Neuronal stem cell (in vitro differentiated cells): ENCODE data around the gene NXF1. TPM values are rescaled to one million over a fixed set of nuclear protein-coding genes. Genes with fewer than 3 reads are reported as not detected.

Source experiments
- DNase-seq: peaks from one replicate; pipeline ENCODE4 v3.0.0-alpha.2; 2013; ENCODE audit warnings: low spot score
- H2AFZ ChIP-seq: one replicate; pipeline ENCODE4 v1.6.1; 2013; ENCODE audit warnings: mild to moderate bottlenecking, low read length, inconsistent platforms
- H2AK5ac ChIP-seq: 2 replicates; pipeline ENCODE4 v1.6.1; 2013; ENCODE audit warnings: low read depth, mild to moderate bottlenecking, inconsistent platforms, low read length, moderate library complexity, mixed read lengths
- H2BK120ac ChIP-seq: 2 replicates; pipeline ENCODE4 v1.6.1; 2013; ENCODE audit warnings: low read depth, mild to moderate bottlenecking, inconsistent platforms, low read length, moderate library complexity, mixed read lengths
- H2BK12ac ChIP-seq: one replicate; pipeline ENCODE4 v1.6.1; 2013; ENCODE audit warnings: low read length, inconsistent platforms
- H2BK15ac ChIP-seq: 2 replicates; pipeline ENCODE4 v1.6.1; 2013; ENCODE audit warnings: mild to moderate bottlenecking, low read length, inconsistent platforms, mixed read lengths
- H2BK5ac ChIP-seq: one replicate; pipeline ENCODE4 v1.6.1; 2013; ENCODE audit warnings: inconsistent platforms, mild to moderate bottlenecking, low read length, moderate library complexity
- H3K14ac ChIP-seq: one replicate; pipeline ENCODE4 v1.6.1; 2013; ENCODE audit warnings: low read length, inconsistent platforms
- H3K18ac ChIP-seq: 2 replicates; pipeline ENCODE4 v1.6.1; 2013; ENCODE audit warnings: low read length, inconsistent platforms
- H3K23ac ChIP-seq: 2 replicates; pipeline ENCODE4 v1.6.1; 2013; ENCODE audit warnings: low read depth, mild to moderate bottlenecking, mixed read lengths, low read length, inconsistent platforms; ENCODE audit not compliant: poor library complexity
- H3K27ac ChIP-seq: replicated peaks from 3 replicates; pipeline ENCODE4 v1.5.1; 2013; ENCODE audit warnings: low read length, inconsistent platforms
- H3K27me3 ChIP-seq, 3 experiments: 2 replicates each; pipeline ENCODE4 v1.6.1; 2013; ENCODE audit warnings: low read length in 3 of 3, mild to moderate bottlenecking in 2 of 3, inconsistent platforms in 1 of 3, low read depth in 1 of 3, mixed read lengths in 1 of 3, moderate library complexity in 1 of 3; ENCODE audit not compliant: control insufficient read depth in 3 of 3, insufficient read depth in 3 of 3
- H3K36me3 ChIP-seq, 2 donors: replicated peaks in 1 of 2; 2 replicates each; pipeline ENCODE4 v1.6.1; 2013; ENCODE audit warnings: low read length in 2 of 2; ENCODE audit not compliant: control insufficient read depth in 2 of 2, insufficient read depth in 2 of 2
- H3K4ac ChIP-seq: 2 replicates; pipeline ENCODE4 v1.6.1; 2013; ENCODE audit warnings: inconsistent platforms, mild to moderate bottlenecking, low read length, moderate library complexity
- H3K4me1 ChIP-seq, 2 donors: 1 replicate in 1 of 2; 2 replicates in 1 of 2; pipeline ENCODE4 v1.6.1; 2013; ENCODE audit warnings: low read length in 2 of 2, low read depth in 1 of 2; ENCODE audit not compliant: control insufficient read depth in 2 of 2, insufficient read depth in 1 of 2
- H3K4me2 ChIP-seq: one replicate; pipeline ENCODE4 v1.6.1; 2013; ENCODE audit warnings: mild to moderate bottlenecking, low read length, inconsistent platforms; ENCODE audit not compliant: insufficient read depth, poor library complexity, severe bottlenecking
- H3K4me3 ChIP-seq, 2 donors: 2 replicates each; pipeline ENCODE4 v1.5.1; 2013; ENCODE audit warnings: low read length in 2 of 2, mild to moderate bottlenecking in 2 of 2, inconsistent platforms in 1 of 2, moderate library complexity in 1 of 2
- H3K79me1 ChIP-seq: one replicate; pipeline ENCODE4 v1.6.1; 2013; ENCODE audit warnings: low read depth, mild to moderate bottlenecking, inconsistent platforms, low read length, moderate library complexity
- H3K9ac ChIP-seq: one replicate; pipeline ENCODE4 v1.6.1; 2013; ENCODE audit warnings: mild to moderate bottlenecking, low read depth, low read length, inconsistent platforms; ENCODE audit not compliant: poor library complexity
- H3K9me3 ChIP-seq, 2 donors: replicated peaks in 1 of 2; 2 replicates each; pipeline versions ENCODE3 to v1.6.1; 2013; ENCODE audit warnings: low read length in 2 of 2, mild to moderate bottlenecking in 2 of 2, inconsistent platforms in 1 of 2, low read depth in 1 of 2, mixed read lengths in 1 of 2, moderate library complexity in 1 of 2; ENCODE audit not compliant: control insufficient read depth in 2 of 2, insufficient read depth in 1 of 2
- H4K8ac ChIP-seq: one replicate; pipeline ENCODE4 v1.6.1; 2013; ENCODE audit warnings: low read depth, mild to moderate bottlenecking, inconsistent platforms, low read length, moderate library complexity
- H4K91ac ChIP-seq: one replicate; pipeline ENCODE4 v1.6.1; 2013; ENCODE audit warnings: low read length, low read depth, mild to moderate bottlenecking, inconsistent platforms; ENCODE audit not compliant: poor library complexity
- WGBS, 2 donors: extraction: QIAGEN DNeasy Blood & Tissue Kit; methylation state at CpG; one replicate each; pipeline ENCODE4 v1.1.7; 2013; ENCODE audit warnings: missing lambda C conversion rate in 2 of 2, mixed read lengths in 1 of 2; ENCODE audit not compliant: insufficient read length in 2 of 2, insufficient replicate concordance in 1 of 2; ENCODE audit errors: extremely low coverage in 2 of 2; 5-methylcytosine and 5-hydroxymethylcytosine counted together
- polyA plus RNA-seq, 2 experiments: library from polyadenylated mRNA; stranded (reverse); fragments of 200-250 nt; gene quantifications; one replicate each; pipeline ENCODE4 v1.2.3, GENCODE V29; 2013

The NXF1 gene
- 32.8 TPM for polyA plus RNA-seq (2013, experiment 1 of 2)
- polyA plus RNA-seq (2013, experiment 2 of 2) = 30.9 TPM

DNA sequence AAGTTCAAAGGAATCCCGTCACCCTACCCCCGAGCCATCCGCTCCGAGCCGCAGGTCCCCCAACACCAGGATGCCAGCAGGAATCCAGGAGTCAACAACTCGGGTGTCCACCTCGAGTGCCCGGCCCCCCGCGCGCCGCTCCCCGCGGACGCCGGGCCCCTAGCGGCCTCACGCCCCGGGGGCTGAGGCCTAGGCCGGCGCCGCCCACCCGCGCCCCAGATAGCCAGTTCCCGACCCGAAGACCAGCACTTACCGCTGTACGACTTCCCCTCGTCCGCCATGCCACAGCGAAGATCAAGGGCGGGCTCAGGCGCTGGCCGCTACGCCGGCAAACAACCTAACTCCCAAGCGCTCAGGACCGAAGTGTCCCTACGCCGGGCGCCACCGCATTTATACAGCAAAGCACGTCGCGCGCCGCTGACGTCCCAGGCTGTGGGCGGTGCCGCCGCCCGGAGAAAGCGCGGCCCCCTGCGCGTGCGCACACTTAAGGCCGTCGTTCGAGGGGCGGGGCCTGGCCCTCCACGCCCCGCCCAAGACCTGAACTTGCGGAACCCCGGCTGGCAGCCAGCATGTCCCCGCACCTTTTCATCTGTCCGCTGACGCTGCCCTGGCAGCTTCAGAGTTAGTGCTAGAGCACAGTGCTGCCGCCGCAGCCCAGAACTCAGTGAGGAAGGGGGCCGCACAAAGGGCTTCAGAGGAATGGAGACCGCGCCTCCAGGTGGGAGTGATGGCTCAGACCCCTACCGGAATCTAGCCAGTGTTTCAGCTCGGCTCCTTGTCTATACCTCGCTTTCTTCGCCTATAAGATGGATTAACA, at the start of gene NXF1:
Gene NXF1, minus strand, starts transcription at position 365 of the 817 bp plus-strand sequence. Its CDS starts 84 bp downstream, at position 281.
- Histone ChIP-seq H3K9me3 (no peaks in the 10 kb centered on the region), H3K4me3 (peak within 1 kb of the TSS; percentile 94 to 97), H3K4me1 (peaks cover 12 to 13% of the 10 kb centered on the region in 2 donors), H3K4ac (no peak within 1 kb of the TSS), H3K79me1 (no peaks in the 10 kb centered on the region), H4K8ac (no peak within 1 kb of the TSS), H3K36me3 (peaks cover 22 to 46% of the 10 kb centered on the region in 2 donors), H3K27me3 (no peaks in the 10 kb centered on the region), H4K91ac (no peak within 1 kb of the TSS), H2BK5ac (no peak within 1 kb of the TSS), H3K18ac (peak within 1 kb of the TSS; percentile 93), H3K4me2 (peak within 1 kb of the TSS; percentile 90), H3K27ac (peak within 1 kb of the TSS; percentile 83), H2AFZ (peak within 1 kb of the TSS; percentile 94), H2BK15ac (no peak within 1 kb of the TSS), H2BK12ac (no peak within 1 kb of the TSS), H3K23ac (peak within 1 kb of the TSS; percentile 100), H3K9ac (peak within 1 kb of the TSS; percentile 97), H2BK120ac (no peak within 1 kb of the TSS), H2AK5ac (peak within 1 kb of the TSS; percentile 40), H3K14ac (peak within 1 kb of the TSS; percentile 91)
- DNase-seq = peak; percentile 96
- WGBS, 2 donors = no CpG with 5 or more reads among the region's 77 CpGs

- Histone ChIP-seq H3K27ac (no peak overlapping the region), H2BK12ac (no peak overlapping the region)
- no peak for DNase-seq
Measured at GRCh38 chr11:62854013-62854824, 49.0 kb upstream of the NXF1 start.

DNA sequence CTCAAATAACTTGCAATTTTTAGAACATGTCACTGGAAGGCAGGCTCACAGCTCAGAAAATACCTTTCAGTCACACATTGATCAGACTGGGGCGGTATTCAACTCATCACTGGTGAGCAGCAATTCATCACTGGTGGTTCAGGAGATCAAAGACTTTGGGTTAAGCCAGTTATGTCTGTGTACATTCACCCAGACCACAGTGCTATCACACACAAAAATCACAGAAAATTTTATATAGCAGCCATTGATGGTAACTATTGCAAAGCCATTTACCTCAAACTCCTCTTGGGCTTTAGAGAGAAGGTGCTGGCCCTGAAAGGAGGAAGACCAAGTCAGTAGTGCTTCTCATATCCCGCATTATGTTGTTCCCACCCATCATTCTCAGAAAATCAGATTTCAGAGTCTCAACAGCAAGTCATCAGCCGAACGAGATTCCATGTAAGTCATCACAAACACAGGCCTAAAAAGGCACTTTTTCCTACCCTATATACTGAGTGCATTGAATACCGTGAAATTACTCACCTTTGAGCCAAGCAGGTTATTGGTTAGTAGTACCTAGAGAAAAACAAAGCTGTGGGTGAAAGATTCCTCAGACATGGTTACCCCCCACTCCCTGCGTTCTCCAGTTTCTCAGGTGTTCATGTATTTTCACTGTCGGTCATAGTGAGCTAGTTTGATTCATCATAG, 48.2 kb upstream of the NXF1 start:
- Histone ChIP-seq H2BK5ac (no peak overlapping the region), H2BK12ac (no peak overlapping the region), H3K27ac (no peak overlapping the region), H4K91ac (no peak overlapping the region), H2AFZ (no peak overlapping the region), H2AK5ac (no peak overlapping the region), H3K36me3 (peaks cover 28 to 49% of the 10 kb centered on the region in 2 donors), H3K18ac (no peak overlapping the region), H3K79me1 (no peaks in the 10 kb centered on the region), H2BK120ac (no peak overlapping the region), H3K4me3 (peak overlapping the region; percentile 58 to 76), H3K14ac (no peak overlapping the region), H3K9ac (no peak overlapping the region), H3K4me1 (peaks cover 11 to 20% of the 10 kb centered on the region in 2 donors), H3K9me3 (no peaks in the 10 kb centered on the region), H4K8ac (no peak overlapping the region), H3K23ac (no peak overlapping the region), H3K4ac (no peak overlapping the region), H3K27me3 (no peaks in the 10 kb centered on the region), H2BK15ac (no peak overlapping the region), H3K4me2 (peak overlapping the region; percentile 45)
- WGBS, 2 donors = no CpG with 5 or more reads among the region's 7 CpGs
- no peak for DNase-seq

More at GRCh38 chr11:62854013-62854824, 49.0 kb upstream of the NXF1 start:
- Histone ChIP-seq H3K4me2 (peak overlapping the region; percentile 87), H3K36me3 (peaks cover 28 to 49% of the 10 kb centered on the region in 2 donors), H3K18ac (no peak overlapping the region), H2BK120ac (no peak overlapping the region), H3K9me3 (no peaks in the 10 kb centered on the region), H3K4me1 (peaks cover 11 to 20% of the 10 kb centered on the region in 2 donors), H3K79me1 (no peaks in the 10 kb centered on the region), H2BK5ac (no peak overlapping the region), H3K23ac (no peak overlapping the region), H2AK5ac (no peak overlapping the region), H3K14ac (no peak overlapping the region), H3K4me3 (peak overlapping the region; percentile 76 to 96), H3K27me3 (no peaks in the 10 kb centered on the region), H4K8ac (no peak overlapping the region), H2AFZ (no peak overlapping the region), H3K9ac (no peak overlapping the region), H3K4ac (no peak overlapping the region), H4K91ac (no peak overlapping the region), H2BK15ac (no peak overlapping the region)
- WGBS, 2 donors = no CpG with 5 or more reads among the region's 8 CpGs
